Medulla oblongata (tissue), 1 donor: ENCODE measurements around the gene CDK5R2.
A peak's percentile ranks its signal among the peaks of the same experiment; 100 is the strongest.

Source experiments
- DNase-seq: peaks from one replicate; pipeline ENCODE4 v3.0.0-alpha.2; 2015; ENCODE audit errors: extremely low spot score

Gene CDK5R2

GRCh38 chr2:218961651-218962570 lies 2.4 kb downstream of the CDK5R2 start:
- no peak for DNase-seq

- DNase-seq: peak; percentile 40
Observed at GRCh38 chr2:218962859-218963492, 3.5 kb downstream of the CDK5R2 start.

GRCh38 chr2:218963601-218964000 lies 4.1 kb downstream of the CDK5R2 start:
- no peak for DNase-seq

GRCh38 chr2:218964041-218964771 lies 4.7 kb downstream of the CDK5R2 start:
- DNase-seq: no peak

- DNase-seq: no peak
Observed at GRCh38 chr2:218970894-218971293, 11.4 kb downstream of the CDK5R2 start.

- DNase-seq: no peak
Observed at GRCh38 chr2:218975060-218975777, 15.8 kb downstream of the CDK5R2 start.

- peak; percentile 76 for DNase-seq
Observed at GRCh38 chr2:218979846-218980734, 20.6 kb downstream of the CDK5R2 start.

- no peak for DNase-seq
Observed at GRCh38 chr2:218980735-218981389, 21.4 kb downstream of the CDK5R2 start.

- DNase-seq: no peak
Observed at GRCh38 chr2:218981390-218981880, 22.0 kb downstream of the CDK5R2 start.

GRCh38 chr2:218981881-218982585 lies 22.6 kb downstream of the CDK5R2 start:
- no peak for DNase-seq

- no peak for DNase-seq
Observed at GRCh38 chr2:218982586-218983262, 23.3 kb downstream of the CDK5R2 start.

- no peak for DNase-seq
Observed at GRCh38 chr2:218983263-218983933, 23.9 kb downstream of the CDK5R2 start.

- DNase-seq: no peak
Observed at GRCh38 chr2:218983934-218984238, 24.4 kb downstream of the CDK5R2 start.

GRCh38 chr2:218984239-218985020 lies 25.0 kb downstream of the CDK5R2 start:
- DNase-seq: no peak

- DNase-seq: no peak
Observed at GRCh38 chr2:218985021-218985324, 25.5 kb downstream of the CDK5R2 start, which contains the start of gene FEV. TSS of gene FEV (minus strand) at chr2:218985184. CDS start at chr2:218985075, 109 bp downstream.

- no peak for DNase-seq
Observed at GRCh38 chr2:218985325-218986091, 26.0 kb downstream of the CDK5R2 start.
